PC-9 (cell line): Measurements from ENCODE around the gene MBTPS1.

Experiments
- CTCF ChIP-seq: fragments of 200-600 bp; sonication (generic); conservative IDR thresholded peaks from 2 replicates; pipeline ENCODE4 v1.6.1; 2017; ENCODE audit warnings: mixed run types, antibody characterized with exemption, mild to moderate bottlenecking, moderate library complexity
- EZH2 ChIP-seq: fragments of 200-600 bp; sonication (generic); IDR thresholded peaks from 2 replicates; pipeline ENCODE4 v1.8.0; 2017; ENCODE audit warnings: antibody characterized with exemption, low read depth

- TF ChIP-seq CTCF = no peak
- no peak for TF ChIP-seq EZH2
These were observed 63.5 kb downstream of the MBTPS1 start for GRCh38 chr16:84053237-84053636.
